GM21423 (cell line): Measurements from ENCODE around the gene KRTAP4-7.
"Not testable (repeated sequence)": the region's sequence is repeated elsewhere in the genome, so short reads cannot be mapped to it uniquely, and the experiment has no call there.

Experiments used
- ATAC-seq: cut with Tn5 transposase; IDR thresholded peaks from one replicate; pipeline ENCODE4 v1.9.1; 2021; ENCODE audit warnings: mild to moderate bottlenecking, moderate library complexity; ENCODE audit not compliant: unreplicated experiment

Gene KRTAP4-7

DNA sequence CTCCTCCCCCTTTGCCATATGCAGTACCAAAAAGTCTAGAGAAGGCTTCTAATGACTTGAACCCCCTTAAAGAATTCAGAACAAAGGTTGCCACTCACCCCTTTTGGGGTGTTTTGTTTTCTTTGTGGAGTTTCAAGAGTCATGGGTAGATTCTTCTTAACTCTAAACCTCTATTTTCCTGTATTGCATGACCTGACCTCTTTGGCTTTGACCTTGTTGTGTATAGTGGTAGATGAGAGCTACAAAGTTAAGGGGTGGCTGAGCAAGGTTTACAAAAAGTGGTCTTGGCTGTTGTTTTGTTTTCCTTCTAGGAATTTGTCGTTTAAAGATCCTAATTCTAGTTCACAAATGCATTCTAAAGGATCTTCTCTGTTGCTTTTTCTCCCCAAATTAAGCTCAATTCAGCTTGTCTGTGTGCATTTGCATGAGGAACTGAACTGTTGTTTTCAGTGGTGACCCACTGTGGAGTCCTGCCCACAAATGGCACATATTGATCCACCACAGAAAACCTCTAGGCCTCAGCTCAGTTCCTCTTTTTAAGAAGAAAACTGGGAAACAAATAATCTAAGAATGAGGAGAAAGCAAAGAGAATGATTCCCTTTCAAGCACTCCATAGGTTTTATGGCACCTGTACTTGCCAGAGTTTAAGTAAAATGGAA is 24.9 kb downstream of the KRTAP4-7 start:
- not testable (repeated sequence) for ATAC-seq

DNA sequence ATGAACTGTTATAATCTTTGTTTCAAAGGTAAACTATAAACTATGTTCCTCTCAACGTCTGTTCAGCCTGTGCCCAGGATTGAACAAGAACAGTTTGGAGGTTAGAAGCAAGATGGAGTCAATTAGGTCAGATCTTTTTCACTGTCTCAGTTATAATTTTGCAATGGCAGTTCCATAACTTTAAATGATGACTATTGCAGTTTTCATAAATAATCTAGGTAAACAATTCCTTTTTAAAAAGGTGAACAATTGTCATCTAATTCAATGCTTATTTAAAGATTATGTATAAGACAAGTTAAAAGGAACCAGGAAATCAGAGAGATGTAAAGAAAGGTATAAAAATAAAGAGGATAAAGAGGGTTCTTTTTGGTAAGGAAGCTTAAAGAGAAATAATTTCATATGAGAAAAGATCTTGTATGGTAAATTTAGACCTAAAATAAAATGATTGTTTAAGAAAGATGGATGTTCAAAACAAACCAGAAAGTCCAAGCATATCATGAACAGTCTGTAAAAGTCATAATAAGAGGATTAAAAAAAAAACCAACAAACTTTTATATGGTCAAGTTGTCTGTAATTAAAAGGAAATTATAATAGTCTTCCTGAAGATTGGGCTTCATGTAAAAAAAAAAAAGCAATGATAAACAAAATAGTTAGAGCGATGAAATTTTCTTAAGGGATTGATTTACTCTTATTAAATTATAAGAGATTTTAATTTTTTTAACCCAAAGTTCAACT is 27.4 kb downstream of the KRTAP4-7 start:
- no peak for ATAC-seq

DNA sequence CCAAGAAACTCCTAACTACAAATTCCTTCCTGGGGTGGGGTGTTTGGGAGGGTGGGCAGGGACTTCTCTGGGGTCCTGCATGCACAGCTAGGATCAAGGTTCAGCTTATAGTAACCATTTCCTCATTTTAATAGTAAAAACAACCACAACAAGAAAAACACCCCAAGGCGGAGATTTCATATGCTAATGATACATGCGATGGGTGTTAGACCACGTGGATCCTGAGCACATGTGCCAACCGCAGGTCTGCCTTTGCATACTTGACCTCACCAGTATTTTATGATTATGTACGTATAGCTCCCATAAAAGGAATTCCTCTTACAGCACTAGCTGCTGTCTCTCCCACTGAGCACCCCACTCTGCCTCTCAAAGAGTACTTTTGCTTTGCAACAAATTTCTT is 32.3 kb downstream of the KRTAP4-7 start:
- no peak for ATAC-seq

DNA sequence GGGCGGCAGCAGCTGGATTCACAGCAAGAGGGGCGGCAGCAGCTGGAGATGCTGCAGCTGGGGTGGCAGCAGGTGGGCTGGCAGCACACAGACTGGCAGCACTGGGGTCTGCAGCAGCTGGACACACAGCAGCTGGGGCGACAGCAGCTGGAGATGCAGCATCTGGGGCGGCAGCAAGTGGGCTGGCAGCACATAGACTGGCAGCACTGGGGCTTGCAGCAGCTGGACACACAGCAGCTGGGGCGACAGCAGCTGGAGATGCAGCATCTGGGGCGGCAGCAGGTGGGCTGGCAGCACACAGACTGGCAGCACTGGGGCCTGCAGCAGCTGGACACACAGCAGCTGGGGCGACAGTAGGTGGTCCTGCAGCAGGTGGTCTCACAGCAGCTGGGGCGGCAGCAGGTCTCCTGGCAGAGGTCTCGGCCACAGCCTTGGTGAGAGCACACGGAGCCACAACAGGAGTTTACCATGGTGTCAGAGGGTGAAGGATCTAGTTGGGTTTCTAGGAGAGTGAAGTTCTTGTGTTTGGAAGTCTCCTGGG is 34.0 kb downstream of the KRTAP4-7 start, which contains the start of gene KRTAP4-11:
KRTAP4-11 (minus strand) TSS at position 528 of the 541 bp plus-strand sequence; CDS start at position 470, 58 bp downstream.
- ATAC-seq, result not testable (repeated sequence)

DNA sequence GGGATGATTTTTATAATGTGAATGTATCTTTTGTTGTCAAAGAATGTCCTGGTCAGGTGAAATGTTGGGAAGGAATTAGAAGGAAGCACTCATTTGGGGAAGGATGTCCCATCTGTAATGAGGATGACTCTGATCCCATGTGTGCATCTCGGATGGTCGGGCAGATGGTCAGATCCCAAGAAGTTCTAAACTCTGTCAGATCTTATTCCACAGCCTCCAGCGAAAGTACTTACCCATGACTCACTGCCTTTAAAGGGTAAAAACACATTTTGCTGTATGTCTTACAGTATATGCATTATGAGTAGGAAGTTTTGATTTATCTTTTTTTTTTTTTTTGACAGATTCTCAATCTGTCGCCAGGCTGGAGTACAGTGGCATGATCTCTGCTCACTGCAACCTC is 34.8 kb downstream of the KRTAP4-7 start:
- ATAC-seq, result no peak

DNA sequence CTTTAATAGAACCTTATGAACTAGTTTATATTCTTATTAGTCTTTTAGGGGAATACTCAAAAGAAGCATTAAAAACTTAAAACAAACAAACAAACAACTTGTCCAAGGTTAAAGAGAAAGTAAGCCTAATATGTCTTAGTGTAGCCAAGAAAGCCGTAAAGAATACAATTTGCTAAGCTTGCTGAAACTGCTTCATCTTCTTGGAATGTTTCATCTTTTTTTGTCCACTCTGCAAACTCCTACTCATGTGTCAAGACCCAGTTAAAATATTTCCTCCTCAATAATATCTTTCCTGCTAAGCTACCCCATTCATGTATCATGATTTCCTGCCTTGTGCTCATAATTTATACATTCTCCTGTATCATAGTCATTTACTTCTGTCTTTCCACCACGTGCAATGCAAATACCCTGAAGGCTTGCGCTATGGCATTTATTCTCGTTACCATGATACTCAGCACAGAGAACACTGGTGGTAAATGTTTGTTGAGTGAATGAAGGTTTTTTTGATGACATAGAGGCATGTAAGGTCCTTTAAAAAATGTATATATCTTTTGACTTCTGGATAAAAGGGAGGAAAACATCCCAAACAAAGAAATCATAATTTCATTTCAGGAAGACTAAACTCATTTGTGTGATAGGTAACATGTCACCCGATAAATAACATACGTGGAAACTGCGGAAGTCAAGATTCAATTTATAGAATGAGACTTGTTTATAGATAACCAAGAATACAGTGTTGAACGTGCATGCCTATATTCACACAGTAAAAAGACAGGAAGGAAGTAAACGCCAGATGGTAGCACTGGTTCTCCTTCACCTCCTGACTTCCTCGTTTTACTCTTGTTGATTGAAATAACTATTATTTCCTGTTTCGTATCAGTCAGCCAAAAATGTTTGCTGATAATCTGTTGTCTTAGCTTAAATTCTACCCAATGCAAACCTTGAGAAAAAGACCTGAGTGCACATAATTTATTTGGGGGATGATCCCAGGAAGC is 36.0 kb downstream of the KRTAP4-7 start:
- not testable (repeated sequence) for ATAC-seq

DNA sequence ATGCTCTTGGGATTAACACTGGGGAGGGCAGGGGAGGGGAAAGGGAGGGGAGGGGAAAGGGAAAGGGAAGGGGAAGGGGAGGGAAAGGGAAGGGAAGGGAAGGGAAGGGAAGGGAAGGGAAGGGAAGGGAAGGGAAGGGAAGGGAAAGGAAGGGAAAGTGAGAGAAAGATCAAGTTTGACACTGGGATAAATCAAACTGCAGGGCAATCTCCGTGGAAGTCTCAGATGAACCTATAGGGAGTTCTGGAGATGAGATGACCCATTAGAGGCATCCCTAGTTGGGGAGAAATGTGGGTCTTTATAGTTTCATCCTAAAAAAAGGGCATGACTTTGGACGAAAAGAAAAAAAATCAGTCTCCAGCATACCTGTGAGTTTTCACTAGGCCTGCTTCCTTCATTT is 37.8 kb downstream of the KRTAP4-7 start:
- no peak for ATAC-seq

DNA sequence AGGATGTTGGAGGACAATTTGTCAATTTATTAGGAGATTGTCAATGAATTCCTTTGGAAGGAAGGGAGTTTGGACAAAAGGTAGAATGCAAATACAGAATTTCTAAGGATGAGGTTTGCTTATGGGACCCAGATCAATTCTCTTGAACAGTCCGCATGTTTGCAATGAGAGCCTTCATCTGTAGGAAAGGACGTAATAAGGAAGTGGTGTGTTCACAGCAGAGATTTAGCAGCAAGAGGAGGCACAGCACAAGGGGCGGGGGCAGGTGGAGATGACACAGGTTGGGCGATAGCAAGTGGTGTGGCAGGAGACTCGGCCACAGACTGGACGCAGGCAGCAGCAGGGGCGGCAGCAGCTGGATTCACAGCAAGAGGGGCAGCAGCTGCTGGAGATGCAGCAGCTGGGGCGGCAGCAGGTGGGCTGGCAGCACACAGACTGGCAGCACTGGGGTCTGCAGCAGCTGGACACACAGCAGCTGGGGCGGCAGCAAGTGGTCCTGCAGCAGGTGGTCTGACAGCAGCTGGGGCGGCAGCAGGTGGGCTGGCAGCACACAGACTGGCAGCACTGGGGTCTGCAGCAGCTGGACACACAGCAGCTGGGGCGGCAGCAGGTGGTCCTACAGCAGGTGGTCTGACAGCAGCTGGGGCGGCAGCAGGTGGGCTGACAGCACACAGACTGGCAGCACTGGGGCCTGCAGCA is 39.5 kb downstream of the KRTAP4-7 start:
- not testable (repeated sequence) for ATAC-seq

DNA sequence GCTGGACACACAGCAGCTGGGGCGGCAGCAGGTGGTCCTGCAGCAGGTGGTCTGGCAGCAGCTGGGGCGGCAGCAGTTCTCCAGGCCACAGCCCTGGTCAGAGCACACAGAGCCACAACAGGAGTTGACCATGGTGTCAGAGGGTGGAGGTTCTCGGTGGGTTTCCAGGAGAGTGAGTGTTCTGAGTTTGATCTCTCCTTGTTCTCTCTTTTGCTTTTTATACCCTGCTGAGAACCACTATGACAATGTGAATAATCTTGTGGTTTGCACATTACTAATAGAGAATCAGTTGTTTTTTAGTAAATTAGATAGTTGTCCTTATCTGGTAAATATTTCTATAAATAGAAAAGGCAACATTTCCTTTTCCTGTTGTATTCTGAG is 40.0 kb downstream of the KRTAP4-7 start, which contains the start of gene KRTAP4-12:
KRTAP4-12 (minus strand) TSS at position 192 of the 381 bp plus-strand sequence; CDS start at position 132, 60 bp downstream.
- ATAC-seq, result not testable (repeated sequence)

DNA sequence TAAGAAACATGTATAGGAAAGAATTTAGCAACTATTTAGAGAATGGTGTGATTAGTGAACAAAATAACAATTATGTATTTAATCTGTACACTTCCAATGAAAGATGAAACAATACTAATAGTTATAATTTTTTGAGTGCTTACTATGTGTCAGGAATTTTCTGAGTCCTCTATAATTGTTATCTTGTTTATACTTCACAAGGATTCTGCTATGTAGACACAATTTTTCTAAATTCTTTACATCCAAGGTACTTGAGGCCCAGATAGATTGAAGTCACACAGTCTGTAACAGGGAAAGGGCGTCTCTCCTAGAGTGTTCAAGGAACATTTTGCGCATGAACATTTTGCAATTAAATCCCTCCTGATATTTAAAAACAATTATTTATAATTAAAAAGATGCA is 41.1 kb downstream of the KRTAP4-7 start:
- no peak for ATAC-seq

DNA sequence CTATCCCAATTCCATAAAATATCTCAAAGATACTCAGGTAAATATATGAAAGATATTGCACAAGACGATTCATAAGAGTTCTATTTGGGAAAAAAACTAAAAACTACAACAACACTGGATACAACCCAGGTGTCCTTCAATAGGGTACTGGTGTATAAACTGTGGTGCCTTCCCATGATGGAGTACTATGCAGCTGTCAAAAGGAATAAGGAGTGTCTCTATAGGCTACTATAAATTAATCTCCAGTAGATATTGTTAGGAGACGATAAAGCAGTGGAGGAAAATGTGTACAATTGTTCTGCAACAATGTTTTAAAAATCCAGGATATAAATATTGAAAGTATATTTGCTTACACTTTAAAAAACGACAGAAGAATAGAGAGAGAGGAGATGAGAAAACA is 42.5 kb downstream of the KRTAP4-7 start:
- no peak for ATAC-seq

DNA sequence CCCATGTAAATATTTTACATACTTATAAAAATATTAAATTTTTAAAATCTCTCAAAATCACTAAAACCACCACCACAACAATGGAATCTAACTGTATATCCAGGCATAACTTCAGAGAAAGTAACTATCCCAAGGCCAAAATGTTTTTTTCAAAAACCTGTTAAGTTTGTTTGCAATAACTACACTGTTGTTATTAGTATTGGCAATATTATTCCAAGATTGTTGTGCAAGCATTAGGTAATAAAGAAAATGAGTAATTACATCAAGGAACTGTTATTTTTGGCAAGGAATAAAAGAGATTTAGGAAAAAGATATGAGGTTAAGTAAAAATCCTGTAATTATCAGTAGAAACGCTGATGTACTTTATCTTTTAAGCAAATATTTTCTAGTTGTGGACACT is 43.4 kb downstream of the KRTAP4-7 start:
- ATAC-seq, result no peak

DNA sequence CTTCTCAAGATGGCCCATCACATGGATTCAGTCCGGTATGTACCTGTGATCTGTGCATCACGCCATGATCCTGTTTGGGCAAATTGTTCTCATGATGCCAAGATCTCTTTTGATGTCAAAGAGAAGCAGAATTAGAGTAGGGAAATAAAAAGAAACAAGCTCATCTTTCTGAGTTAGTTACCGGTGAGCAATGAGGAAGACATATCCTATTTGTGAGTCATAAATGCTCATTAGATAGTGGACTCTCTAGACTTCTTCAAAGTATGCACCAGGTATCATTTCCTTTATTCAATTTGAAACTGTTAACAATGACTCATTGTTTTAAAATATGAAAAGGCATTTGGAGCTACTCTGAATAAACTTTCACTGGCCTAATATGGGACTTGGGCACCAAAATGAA is 48.0 kb downstream of the KRTAP4-7 start:
- ATAC-seq, result no peak

DNA sequence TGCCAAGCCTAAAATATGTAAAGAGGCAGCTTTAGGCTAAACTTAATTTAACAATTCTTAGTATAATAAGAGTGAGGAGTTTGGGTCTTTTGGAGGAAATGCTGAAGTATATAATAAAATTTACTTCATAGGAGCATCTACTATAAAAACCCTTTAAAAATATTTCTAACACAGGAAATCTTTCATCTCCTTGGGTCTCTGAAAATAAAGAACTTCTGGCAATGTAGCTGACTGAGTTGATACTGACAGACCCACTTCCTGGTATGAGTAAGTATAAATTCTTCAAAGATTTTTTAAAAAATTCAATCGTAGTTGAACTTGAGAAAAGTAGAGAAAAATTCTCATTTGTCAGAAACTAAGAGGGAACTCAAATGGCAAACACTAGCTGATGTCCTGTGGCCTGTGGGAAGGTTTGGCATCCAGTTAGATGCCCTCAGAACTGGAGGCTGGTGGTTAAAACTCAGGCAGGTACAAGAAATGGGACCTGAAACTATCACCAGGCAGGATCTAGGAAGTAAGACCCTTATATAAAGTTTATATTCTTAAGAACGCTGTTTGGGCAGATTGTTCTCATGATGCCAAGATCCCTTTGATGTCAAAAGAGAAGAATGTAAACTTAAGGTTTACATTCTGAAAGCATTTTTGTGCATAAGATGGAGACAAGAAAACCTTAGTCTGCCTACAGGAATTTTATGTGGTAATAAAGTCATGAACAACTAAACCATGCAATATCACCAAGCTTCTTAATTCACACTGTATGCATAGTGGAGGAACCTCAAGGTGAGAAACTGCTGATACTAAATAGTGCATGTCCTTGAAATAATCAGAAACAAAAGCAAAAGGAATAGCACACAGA is 50.2 kb downstream of the KRTAP4-7 start:
- no peak for ATAC-seq
